NCI-H1092 treated with DMSO at 0.1 percent for 48 hours (cell line): ENCODE measurements around the gene OGFOD2.

Experiments
- DNase-seq: peaks from one replicate; lab custom pipeline; 2025; lab: John Stamatoyannopoulos, UW

OGFOD2 gene

DNA sequence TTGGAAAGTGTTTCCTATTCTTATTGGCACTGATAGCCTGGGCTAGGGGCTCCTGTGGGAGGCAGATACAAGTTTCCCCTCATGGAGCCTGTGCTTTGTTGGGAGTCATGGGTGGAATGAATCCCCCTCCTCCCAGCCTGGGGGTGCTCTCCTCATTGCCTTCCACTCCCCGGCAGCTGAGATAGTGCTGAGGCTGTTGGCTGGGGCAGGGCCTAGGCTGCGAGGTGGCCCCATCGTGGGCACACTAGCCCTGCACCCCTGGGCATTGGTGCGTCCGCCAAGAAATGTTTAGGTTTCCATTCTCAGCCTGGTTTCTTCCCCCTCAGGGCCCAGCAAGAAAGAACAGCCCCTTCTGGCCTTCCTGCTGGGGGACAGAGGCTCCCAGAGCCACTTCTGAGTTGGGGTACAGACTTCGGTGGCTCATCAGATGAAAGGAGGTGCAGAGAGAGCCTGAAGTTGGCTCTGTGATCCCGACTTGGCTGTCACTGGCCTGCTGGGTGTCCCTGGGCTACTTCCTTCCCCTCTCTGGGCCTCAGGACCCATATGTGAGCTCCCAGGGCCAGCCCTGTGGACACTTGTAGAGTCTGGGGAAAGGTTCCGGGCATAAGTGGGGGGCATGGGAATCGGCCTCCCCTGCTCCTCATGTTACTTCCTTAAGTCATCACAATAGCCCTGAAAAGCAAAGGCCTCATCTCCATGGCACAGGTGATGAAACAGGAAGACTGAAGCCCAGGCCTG lies 2.8 kb downstream of the OGFOD2 start:
- no peak for DNase-seq

DNA sequence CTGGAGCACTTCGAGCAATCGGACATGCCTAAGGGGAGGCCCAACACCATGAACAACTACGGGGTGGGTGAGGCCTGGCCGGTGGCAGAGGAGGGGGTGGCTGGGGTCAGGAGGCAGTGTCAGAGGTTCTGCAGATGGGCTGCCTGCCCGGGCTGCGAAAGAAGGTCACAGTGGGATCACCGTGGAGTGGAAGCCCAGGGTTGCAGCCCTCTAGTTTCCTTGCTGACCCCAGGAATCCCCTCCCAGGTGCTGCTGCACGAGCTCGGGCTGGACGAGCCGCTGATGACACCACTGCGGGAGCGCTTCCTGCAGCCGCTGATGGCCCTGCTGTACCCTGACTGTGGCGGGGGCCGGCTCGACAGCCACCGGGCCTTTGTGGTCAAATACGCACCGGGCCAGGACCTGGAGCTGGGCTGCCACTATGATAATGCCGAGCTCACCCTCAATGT lies 3.5 kb downstream of the OGFOD2 start:
- no peak for DNase-seq

DNA sequence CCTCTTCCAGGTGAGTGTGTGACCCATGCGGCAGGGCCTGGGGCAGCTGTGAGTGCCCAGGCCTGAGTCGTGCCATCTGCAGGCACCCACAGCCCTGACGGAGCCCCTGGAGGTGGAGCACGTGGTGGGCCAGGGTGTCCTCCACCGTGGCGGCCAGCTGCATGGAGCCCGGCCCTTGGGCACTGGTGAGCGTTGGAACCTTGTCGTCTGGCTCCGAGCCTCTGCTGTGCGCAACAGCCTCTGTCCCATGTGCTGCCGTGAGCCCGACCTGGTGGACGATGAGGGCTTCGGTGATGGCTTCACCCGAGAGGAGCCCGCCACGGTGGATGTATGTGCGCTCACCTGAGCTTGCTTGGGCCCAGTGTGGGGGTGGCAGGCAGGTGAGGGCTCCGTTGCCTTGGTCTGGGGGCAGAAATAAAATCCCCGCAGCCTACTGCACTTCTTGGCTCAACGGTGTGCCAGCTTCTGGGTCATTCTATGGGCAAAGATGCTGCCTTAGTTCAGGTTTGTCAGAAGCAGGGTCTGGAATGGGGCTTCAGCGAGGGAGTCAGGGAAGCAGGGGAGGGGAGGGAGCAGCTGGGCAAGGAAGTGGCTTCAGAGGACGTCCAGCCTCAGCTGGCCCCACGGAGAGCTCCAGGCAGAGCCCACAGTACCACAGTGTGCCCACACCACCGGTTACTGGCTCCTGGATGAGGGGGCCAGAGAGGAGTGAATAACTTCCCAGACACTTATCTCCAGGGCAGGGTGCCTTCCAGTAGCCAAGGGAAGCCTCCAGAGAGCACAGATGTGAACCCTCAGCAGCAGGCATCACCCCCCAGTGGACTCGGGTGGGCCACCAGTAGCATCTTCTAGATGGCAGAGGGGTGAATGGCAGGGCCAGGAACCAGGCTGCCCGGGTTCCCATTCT lies 4.2 kb downstream of the OGFOD2 start:
- no peak for DNase-seq

GRCh38 chr12:122979908-122980182 lies 4.8 kb downstream of the OGFOD2 start:
- DNase-seq = no peak

- peak; percentile 51 for DNase-seq
Measured at GRCh38 chr12:122980183-122981035, 5.4 kb downstream of the OGFOD2 start, which contains the start of gene ARL6IP4. Gene ARL6IP4 (plus strand): TSS chr12:122980681. CDS start chr12:122981140, 459 bp downstream.

DNA sequence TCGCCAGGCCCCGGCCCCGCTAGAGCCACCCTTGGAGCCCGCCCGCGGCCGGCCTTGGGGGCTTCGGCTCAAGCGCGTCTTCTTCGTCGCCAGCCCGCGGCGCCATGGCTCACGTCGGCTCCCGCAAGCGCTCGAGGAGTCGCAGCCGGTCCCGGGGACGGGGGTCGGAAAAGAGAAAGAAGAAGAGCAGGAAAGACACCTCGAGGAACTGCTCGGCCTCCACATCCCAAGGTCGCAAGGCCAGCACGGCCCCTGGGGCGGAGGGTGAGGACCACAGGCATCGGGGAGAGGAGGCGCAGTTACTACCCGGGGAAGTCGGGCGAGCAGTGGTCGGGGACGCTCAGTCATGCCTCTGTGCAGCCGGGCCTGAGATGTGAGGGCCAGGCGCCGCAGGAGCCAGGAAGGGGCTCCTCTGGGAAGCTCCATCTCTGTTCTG lies 6.0 kb downstream of the OGFOD2 start:
- no peak for DNase-seq

- no peak for DNase-seq
Measured at GRCh38 chr12:122981587-122982476, 6.8 kb downstream of the OGFOD2 start.

DNA sequence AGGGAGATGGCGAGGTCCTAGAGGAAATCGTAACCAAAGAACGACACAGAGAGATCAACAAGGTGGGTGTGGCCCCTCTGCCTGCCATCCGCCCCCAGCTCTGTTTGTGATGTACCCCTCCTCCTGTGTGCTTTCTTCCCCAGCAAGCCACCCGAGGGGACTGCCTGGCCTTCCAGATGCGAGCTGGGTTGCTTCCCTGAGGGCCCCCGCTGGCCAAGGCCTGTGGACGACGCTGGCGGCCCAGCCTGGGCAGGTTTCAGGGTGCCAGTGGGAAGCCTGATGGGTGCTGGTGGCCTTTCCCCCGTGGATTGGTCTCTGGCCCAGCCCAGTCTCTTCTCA lies 7.4 kb downstream of the OGFOD2 start:
- no peak for DNase-seq

DNA sequence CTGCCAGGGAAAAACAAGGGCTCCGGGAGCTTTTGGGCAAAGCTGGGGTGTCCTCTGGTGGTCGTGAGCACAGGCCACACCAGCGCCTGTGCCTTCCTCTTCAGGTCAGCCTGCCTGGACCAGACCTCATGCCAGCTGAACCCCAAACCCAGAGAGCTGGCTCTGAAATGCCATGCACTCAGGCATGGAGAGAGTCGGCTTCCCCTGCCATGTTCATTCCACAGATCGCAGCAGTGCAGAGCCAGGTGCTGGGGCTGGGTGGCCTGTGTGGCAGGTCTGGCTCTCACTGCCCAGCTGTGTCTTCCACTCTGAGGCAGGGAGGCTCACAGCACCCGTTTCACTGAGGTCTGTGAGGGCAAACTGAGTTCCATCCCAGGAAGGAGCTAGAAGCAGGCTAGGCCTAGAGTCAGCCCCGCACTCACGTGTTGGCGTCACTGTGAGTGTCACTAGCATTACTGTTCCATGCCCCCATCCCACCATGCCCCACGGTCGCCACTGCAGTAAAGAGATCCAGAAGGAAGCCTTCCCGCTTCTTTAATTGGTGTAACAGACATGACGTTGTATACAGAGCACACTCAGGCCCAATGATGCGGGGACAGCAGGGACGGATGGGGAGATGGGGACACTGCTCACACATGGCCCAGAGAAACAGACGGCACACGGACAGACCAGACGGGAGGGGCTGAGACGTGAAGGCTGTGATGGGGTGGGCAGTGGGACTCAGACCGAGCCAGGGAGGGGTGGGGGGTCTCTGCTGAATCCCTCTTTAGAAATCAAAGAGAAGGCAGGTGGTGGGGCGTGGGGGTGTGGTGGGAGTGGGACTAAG lies 8.1 kb downstream of the OGFOD2 start:
- no peak for DNase-seq

DNA sequence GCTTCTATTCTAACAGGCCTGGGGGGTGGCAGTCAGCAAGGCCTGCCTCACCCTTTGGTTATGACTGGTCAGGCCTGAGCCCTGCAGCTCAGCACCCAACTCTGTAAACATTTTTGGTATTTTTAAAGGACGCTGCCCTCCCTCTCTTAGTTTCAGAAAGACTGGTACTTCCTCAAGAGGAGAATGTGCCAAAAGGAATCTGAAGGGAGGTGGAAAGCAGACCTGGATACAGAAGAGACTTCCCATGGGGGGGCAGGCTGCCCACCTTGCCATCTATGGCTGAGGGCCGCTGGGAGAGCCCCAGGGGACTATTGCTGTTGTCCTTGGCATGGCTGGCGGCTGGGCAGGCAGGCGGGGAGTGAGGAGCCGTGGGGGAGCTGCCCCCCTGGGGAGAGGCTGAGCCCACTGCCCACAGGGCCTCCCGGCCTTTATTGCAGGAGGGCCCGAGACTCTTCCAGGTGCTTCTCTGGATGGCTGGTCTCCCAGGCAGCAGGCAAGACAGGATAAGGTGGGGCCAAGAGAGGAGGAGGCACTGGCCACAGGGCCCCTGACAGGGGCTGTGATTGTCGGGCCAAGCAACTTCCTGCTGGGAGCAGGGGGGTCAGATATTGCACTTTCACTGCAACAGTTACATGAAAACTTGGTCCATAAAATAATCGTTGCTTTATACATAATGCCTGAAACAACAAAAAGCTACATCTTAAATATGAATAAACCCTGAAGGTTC lies 8.9 kb downstream of the OGFOD2 start:
- DNase-seq = no peak

GRCh38 chr12:122984612-122985337 lies 9.7 kb downstream of the OGFOD2 start:
- DNase-seq = no peak

DNA sequence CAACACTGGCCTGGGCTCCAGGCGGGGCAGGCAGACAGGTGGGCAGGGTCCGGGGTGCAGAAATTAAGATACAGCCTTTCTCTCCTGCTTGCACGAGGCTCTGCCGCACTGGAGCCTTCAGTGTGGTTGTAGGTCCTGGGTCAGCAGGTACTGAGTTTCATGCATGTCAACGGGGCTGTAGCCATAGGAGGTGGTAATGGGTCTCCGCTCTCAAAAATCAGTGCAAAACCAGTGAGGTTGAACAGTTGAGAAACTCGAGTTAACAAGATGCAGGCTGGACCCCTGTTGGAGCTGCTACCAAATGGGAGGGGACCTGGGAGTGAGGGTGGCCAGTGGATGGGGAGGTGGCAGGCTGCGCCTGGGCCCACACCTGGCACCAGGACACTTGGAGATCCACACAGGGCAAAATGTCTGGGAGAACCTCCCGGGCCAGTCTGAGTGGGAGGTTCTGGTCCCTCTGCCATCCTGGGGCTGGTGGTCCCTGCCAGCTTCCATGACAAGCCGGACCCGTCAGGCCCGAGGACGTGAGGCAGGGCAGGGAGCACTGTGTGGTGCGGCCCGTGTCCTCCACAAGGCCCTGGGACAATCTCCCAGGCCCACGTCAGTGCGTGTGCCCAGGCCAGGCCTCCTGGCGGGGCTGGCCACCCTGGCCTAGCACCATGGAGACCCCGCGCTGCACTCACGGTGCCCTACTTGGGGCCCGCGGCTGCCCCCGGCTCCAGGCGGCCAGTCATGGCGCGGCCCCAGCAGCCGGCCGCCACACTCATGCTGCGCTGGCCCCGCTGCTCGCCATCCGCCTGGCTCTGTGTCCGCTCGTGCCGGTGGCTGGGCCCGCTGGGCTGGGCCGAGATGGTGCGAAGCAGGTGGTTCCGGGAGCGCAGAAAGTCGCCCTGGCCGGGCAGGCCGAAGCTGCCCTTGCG lies 10.6 kb downstream of the OGFOD2 start:
- DNase-seq = no peak

- DNase-seq = no peak
Measured at GRCh38 chr12:122986258-122986871, 11.3 kb downstream of the OGFOD2 start.

DNA sequence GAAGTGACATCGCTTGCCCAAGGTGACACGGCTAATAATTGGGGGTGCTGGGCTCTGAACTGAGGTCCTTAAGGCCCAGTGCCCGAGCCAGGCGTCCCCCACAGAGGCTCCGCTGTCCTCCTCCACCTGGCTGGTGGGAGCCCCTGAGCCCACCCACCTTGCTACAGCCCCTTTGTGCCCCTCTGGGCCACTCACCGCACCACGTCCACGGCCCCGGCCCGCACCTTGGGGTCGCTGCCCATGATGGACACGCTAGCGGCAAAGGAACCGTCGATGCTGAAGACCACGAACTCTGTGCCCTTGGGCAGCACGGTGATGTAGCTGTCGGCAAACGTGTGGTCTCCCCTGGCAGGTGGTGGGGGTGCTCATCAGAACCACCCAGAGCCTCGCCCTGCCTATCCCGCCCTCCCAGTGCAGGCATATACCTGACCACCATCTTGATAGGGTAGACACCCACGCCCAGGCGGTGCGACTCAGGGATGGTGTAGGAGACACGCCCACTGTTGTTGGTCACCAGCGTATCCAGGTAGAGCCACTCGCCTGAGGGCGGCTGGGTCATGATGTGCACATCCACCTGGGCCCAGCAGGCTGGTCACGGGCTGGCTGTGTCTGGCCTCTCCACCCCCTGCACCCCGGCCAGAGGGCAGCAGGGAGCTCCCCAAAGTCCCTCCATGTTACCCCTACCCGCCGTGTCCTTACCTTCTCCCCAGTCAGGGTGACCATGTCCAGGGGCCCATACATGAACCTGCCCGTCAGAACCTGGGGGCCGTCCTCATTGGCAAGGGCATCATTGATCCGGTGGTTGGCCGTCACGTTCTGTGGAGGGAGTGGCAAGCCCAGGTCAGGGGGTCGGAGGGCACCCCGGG lies 12.3 kb downstream of the OGFOD2 start:
- DNase-seq = no peak

- DNase-seq = no peak
Measured at GRCh38 chr12:122988036-122988435, 13.0 kb downstream of the OGFOD2 start.

- DNase-seq = no peak
Measured at GRCh38 chr12:122988612-122989212, 13.7 kb downstream of the OGFOD2 start.
